DMS153 treated with DMSO at 0.1 percent for 48 hours (cell line): ENCODE results near the gene TBC1D23.
"Not testable (repeated sequence)": the region's sequence is repeated elsewhere in the genome, so short reads cannot be mapped to it uniquely, and the experiment has no call there.

ENCODE experiments used
- DNase-seq: peaks from one replicate; lab custom pipeline; 2025; ENCODE audit not compliant: unreplicated experiment; lab: John Stamatoyannopoulos, UW

TBC1D23 gene

GRCh38 chr3:100260685-100261484 lies at the start of gene TBC1D23:
TBC1D23 (plus strand) TSS chr3:100260992; CDS start chr3:100261019, 27 bp downstream.
- DNase-seq = peak; percentile 77

DNA sequence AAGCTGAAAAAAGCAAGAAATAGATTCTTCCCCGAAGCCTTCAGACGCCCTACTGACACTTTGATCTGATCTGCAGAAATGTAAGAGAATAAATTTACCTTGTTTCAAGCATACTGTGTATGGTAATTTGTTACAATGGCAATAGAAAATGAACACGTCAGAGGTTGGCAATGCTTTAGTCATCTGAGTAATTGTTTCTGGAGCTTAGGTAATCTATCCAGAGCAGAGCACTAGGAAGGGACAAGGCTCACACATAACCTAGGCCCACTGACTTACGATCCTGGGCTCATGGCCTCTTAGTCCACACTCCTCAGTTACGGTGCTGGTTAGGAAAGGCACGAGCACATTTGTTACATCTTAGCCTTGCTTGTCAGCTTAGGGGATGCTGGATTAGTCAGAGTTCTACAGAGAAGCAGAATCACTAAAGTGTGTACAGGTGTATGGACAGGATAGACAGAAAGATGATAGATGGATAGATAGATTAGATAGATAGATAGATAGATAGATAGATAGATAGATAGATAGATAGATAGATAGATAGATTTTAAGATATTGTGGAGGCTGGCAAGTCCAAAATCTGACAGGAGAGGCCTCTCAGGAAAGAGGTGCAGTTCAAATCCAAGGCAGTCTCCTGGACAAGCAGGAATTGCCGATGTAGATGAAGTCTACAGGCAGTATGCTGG lies 46.8 kb upstream of the TBC1D23 start:
- no peak for DNase-seq

DNA sequence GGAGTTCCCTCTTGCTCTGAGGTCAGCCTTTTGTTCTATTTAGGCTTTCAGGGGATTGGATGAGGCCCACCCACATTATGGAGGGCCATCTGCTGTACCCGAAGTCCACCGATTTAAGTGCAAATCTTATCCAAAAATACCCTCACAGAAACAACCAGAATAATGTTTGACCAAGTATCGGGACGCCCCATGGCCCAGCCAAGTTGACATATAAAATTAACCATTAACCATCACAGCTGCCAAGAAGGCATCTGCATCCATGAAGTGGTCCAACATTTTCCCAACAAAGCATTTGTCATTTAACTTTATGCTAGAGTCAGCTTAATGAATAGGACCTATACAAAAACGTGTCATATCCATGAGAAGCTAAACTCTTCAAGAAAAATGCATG lies 46.2 kb upstream of the TBC1D23 start:
- no peak for DNase-seq

GRCh38 chr3:100216713-100217112 lies 44.1 kb upstream of the TBC1D23 start:
- DNase-seq = no peak

- DNase-seq = no peak
Measured at GRCh38 chr3:100221159-100221558, 39.6 kb upstream of the TBC1D23 start.

- DNase-seq = no peak
Measured at GRCh38 chr3:100225193-100225592, 35.6 kb upstream of the TBC1D23 start.

DNA sequence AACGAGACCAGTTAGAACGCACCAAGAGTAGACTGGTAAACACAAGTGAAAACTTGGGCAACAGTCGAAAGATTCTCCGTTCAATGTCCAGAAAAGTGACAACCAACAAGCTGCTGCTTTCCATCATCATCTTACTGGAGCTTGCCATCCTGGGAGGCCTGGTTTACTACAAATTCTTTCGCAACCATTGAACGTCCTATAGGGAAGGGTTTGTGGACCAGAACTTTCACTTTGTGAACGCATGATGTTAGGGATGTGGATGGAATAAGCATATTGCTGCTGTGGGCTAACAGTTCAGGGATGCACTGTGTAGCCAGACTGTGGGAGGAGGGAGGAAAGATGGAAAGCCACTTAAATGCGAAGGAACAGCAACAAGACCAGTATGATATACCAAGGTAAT lies 34.9 kb upstream of the TBC1D23 start:
- DNase-seq = no peak

DNA sequence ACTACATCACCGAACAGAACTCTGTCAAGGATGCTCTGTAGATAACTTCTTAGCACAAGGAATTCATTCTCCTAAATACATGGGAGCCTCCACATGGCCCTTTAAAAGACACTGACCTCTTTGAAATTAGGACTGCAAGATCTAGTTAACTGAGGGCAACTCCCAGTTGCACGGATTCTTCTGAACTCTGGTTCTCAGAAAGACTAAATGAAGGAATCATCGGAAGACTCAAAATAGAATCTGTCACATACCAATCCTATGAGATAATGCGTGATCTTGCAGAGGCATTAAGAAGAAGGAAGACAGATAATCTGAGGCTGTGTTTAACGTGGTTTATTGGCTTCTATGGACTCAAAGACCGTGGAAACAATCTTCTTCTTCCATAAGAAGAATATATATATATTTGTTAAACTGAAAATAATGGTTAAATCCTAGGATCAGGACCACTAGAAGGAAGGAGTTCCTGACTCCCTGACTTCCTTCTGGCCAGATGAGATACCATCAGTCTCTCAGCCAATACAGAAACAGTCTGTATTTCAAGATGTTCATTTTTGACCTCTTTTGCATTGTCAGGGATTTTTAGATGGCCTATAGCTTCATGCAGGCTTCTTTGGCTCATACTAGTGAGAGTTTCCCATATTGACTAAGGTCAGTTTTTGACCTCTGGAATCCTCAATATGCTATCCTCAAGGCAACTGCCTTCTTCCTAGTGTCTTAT lies 33.9 kb upstream of the TBC1D23 start:
- DNase-seq = no peak

- DNase-seq = no peak
Measured at GRCh38 chr3:100227511-100227921, 33.3 kb upstream of the TBC1D23 start.

GRCh38 chr3:100228247-100228646 lies 32.5 kb upstream of the TBC1D23 start:
- DNase-seq = no peak

DNA sequence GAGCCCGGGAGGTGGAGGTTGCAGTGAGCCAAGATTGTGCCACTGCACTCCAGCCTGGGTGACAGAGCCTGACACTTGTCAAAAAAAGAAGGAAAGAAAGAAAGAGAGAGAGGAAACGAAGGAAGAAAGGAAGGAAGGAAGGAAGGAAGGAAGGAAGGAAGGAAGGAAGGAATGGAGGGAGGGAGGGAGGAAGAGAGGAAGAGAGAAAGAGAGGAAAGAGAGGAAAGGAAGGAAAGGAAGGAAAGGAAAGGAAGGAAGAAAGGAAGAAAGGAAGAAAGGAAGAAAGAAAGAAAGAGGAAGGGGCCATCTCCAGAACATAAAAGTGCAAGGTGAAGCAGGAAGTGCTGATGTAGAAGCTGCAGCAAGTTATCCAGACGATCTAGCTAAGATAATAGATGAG lies 31.6 kb upstream of the TBC1D23 start:
- DNase-seq = not testable (repeated sequence)

DNA sequence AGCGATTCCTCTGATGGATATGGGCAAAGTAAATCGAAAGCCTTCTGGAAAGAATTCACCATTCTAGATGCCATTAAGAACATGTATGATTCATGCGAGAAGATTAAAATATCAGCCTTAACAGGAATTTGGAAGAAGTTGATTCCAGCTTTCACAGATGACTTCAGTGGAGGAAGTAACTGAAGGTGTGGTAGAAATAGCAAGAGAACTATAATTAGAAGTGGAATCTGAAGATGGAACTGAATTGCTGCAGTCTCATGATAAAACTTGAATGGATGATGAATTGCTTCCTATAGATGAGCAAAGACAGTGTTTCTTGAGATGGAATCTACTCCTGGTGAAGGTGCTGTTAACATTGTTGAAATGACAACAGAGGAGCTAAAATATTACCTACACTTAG lies 30.1 kb upstream of the TBC1D23 start:
- no peak for DNase-seq

DNA sequence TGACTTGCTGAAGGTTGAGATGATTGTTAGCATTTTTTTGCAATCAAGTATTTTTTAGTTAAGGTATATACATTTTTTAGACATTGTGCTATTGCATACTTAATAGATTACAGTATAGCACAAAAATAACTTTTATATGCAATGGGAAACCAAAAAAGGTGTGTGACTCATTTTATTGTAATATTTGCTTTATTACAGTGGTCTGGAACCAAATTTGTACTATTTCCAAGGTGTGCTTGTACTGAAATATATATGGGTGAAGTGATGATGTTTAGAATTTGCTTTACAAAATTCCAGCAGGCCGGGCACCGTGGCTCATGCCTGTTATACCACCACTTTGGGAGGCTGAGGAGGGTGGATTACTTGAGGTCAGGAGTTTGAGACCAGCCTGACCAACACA lies 29.1 kb upstream of the TBC1D23 start:
- no peak for DNase-seq

DNA sequence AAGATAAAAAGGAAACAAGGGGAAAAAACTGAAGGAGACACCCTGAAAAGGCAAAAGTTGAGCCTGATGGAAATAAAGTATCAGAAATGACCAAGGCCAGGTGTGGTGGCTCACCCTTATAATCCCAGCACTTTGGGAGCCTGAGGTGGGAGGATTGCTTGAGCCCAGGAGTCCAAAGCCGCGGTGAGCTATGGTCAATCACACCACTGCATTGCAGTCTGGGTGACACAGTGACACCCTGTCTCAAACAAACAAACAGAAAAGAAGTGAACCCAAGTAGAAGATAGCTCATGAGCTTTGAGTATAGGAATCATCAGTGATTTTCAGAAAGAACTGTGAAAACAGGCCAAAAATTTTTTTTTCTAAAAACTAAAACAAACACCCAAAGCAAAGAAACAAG lies 26.4 kb upstream of the TBC1D23 start:
- DNase-seq = no peak

- no peak for DNase-seq
Measured at GRCh38 chr3:100238599-100238998, 22.2 kb upstream of the TBC1D23 start.

DNA sequence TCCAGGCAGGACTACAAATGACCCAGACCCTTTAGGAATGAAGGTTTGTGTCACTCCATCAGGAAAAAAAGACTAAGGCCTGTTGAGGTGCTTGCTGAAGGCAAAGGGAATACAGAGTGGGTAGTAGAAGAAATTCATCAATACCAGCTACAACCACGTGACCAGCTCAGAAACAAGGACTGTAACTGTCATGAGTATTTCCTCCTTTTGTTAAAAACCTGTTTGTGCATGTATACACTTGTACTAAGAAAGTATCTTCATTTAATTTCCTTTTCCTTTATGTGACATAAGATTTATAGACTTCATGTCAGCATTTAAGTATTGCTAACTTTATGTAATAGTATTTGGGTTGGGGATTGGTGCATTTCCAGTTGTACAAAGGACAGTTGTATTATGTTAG lies 18.3 kb upstream of the TBC1D23 start:
- not testable (repeated sequence) for DNase-seq

DNA sequence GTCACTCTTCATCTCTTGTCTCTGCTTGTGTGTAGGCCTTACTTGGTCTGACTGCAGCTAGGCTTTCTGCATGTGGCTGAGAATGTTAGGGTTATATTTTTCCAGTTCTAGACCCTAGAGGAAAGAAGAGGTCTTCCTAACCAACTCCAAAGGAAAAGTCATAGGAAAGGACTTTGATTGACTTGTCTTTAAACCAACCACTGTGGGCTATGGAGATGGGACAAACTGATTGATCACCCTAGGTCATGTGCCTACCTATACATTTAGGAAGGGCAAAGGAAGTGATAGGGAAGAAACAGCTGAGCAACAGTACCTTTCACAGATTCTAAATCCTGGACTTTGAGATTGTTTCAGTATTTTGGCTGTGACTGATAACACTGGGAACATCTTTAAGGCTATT lies 16.5 kb upstream of the TBC1D23 start:
- DNase-seq = no peak

- DNase-seq = no peak
Measured at GRCh38 chr3:100245136-100245535, 15.7 kb upstream of the TBC1D23 start.

DNA sequence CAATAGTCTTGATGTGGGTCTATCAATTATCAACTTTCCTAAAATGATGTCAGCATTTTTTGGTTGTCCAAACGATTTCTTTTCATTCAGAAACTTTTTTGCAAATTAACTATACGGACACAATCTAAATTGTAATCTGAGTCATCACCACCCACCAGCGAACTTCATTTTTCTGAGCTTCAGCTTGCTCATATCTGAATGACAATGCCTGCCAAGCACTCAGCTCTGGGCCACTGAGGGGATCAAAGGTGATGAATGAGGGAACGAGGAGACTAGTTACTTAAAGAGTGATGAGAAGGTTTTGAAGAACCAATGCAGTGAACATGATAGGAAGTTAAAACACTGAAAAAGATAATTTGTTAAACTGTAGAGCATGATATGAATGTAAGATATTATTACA lies 14.9 kb upstream of the TBC1D23 start:
- DNase-seq = no peak

GRCh38 chr3:100246999-100247398 lies 13.8 kb upstream of the TBC1D23 start:
- no peak for DNase-seq

GRCh38 chr3:100252001-100252400 lies 8.8 kb upstream of the TBC1D23 start:
- DNase-seq = no peak
